Ecto neural progenitor cell (in vitro differentiated cells): ENCODE results near the gene TMEM44.
"Not testable (repeated sequence)": the region's sequence is repeated elsewhere in the genome, so short reads cannot be mapped to it uniquely, and the experiment has no call there.

ENCODE experiments used
- DNase-seq: peaks from one replicate; pipeline ENCODE4 v3.0.0-alpha.2; 2018; ENCODE audit warnings: low spot score

TMEM44 gene

GRCh38 chr3:194642769-194643168, 9.6 kb upstream of the TMEM44 start:
- DNase-seq, result no peak

- DNase-seq, result no peak
These were observed 7.6 kb upstream of the TMEM44 start for GRCh38 chr3:194640829-194641228.

GRCh38 chr3:194638991-194639605, 5.9 kb upstream of the TMEM44 start:
- DNase-seq, result no peak

- DNase-seq, result no peak
These were observed 4.6 kb upstream of the TMEM44 start for GRCh38 chr3:194637541-194638400.

GRCh38 chr3:194637066-194637465, 3.8 kb upstream of the TMEM44 start:
- no peak for DNase-seq

- no peak for DNase-seq
These were observed 340 bp downstream of the TMEM44 start for GRCh38 chr3:194632809-194633348.

GRCh38 chr3:194632226-194632808, 902 bp downstream of the TMEM44 start:
- DNase-seq, result no peak

GRCh38 chr3:194631696-194632095, 1.5 kb downstream of the TMEM44 start:
- DNase-seq, result no peak

GRCh38 chr3:194630681-194631080, 2.5 kb downstream of the TMEM44 start:
- DNase-seq, result not testable (repeated sequence)

- DNase-seq, result no peak
These were observed 8.3 kb downstream of the TMEM44 start for GRCh38 chr3:194624956-194625355.

GRCh38 chr3:194623449-194624290, 9.5 kb downstream of the TMEM44 start:
- no peak for DNase-seq

GRCh38 chr3:194622621-194623340, 10.4 kb downstream of the TMEM44 start:
- no peak for DNase-seq

GRCh38 chr3:194621947-194622346, 11.3 kb downstream of the TMEM44 start:
- DNase-seq, result no peak

GRCh38 chr3:194620196-194620595, 13.0 kb downstream of the TMEM44 start:
- no peak for DNase-seq

- DNase-seq, result no peak
These were observed 13.5 kb downstream of the TMEM44 start for GRCh38 chr3:194619741-194620140.

- DNase-seq, result no peak
These were observed 14.2 kb downstream of the TMEM44 start for GRCh38 chr3:194618858-194619608.

- no peak for DNase-seq
These were observed 15.4 kb downstream of the TMEM44 start for GRCh38 chr3:194617827-194618226.

GRCh38 chr3:194617143-194617671, 16.0 kb downstream of the TMEM44 start:
- no peak for DNase-seq

GRCh38 chr3:194615226-194615625, 18.0 kb downstream of the TMEM44 start:
- DNase-seq, result no peak

GRCh38 chr3:194612221-194612620, 21.0 kb downstream of the TMEM44 start:
- DNase-seq, result no peak
